ENCODE data around the gene KIAA0319L.

DNA sequence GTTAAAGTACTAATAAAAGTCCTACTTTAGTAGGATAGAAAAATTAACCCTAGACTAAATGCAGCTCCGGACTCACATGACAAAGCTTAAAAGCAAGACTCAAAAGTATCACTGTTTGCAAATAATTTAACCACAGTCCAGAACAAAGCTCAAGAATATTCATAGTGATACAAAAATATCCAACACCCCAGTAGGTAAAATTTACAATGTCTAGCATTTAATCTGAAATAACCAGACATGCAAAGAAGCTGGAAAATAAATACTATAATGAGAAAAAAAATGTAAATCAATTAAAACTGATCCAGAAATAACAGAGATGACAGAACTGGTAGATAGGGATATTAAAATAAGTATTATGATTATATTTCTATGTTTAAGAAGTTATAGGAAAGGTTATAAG, 67.0 kb downstream of the KIAA0319L start:
- TF ChIP-seq, protein P1, sequence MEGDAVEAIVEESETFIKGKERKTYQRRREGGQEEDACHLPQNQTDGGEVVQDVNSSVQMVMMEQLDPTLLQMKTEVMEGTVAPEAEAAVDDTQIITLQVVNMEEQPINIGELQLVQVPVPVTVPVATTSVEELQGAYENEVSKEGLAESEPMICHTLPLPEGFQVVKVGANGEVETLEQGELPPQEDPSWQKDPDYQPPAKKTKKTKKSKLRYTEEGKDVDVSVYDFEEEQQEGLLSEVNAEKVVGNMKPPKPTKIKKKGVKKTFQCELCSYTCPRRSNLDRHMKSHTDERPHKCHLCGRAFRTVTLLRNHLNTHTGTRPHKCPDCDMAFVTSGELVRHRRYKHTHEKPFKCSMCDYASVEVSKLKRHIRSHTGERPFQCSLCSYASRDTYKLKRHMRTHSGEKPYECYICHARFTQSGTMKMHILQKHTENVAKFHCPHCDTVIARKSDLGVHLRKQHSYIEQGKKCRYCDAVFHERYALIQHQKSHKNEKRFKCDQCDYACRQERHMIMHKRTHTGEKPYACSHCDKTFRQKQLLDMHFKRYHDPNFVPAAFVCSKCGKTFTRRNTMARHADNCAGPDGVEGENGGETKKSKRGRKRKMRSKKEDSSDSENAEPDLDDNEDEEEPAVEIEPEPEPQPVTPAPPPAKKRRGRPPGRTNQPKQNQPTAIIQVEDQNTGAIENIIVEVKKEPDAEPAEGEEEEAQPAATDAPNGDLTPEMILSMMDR (IDR thresholded peaks at IDR 0.05) = no peak
- TF ChIP-seq POLR2A (IDR thresholded peaks at IDR 0.05) = no peak

Data from prostate gland (tissue), 2 donors.